ENCODE measurements around the gene INO80.

INO80 gene

DNA sequence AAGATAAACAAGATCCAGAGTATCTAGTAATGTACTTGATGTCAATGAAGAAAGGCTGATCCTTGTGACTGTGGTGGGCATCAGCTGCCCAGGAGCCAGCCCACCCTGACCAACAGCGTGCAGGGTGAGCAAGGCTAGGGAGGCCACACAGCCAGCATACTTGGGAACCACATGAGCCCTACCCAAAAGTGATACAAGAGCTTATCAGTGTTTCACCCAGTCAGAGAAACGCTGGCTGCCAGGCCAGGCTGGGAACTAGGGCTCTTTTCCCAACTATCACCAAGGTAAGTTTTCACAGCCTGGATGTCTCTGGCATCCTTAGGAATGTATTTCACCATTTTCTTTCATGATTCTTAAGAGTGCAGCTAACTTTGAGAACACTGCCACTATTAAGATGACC is 137.9 kb downstream of the INO80 start:
- TF ChIP-seq, protein P1, sequence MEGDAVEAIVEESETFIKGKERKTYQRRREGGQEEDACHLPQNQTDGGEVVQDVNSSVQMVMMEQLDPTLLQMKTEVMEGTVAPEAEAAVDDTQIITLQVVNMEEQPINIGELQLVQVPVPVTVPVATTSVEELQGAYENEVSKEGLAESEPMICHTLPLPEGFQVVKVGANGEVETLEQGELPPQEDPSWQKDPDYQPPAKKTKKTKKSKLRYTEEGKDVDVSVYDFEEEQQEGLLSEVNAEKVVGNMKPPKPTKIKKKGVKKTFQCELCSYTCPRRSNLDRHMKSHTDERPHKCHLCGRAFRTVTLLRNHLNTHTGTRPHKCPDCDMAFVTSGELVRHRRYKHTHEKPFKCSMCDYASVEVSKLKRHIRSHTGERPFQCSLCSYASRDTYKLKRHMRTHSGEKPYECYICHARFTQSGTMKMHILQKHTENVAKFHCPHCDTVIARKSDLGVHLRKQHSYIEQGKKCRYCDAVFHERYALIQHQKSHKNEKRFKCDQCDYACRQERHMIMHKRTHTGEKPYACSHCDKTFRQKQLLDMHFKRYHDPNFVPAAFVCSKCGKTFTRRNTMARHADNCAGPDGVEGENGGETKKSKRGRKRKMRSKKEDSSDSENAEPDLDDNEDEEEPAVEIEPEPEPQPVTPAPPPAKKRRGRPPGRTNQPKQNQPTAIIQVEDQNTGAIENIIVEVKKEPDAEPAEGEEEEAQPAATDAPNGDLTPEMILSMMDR (IDR thresholded peaks at IDR 0.05; ENCODE audit: extremely low read depth, missing control alignments): no peak

DNA sequence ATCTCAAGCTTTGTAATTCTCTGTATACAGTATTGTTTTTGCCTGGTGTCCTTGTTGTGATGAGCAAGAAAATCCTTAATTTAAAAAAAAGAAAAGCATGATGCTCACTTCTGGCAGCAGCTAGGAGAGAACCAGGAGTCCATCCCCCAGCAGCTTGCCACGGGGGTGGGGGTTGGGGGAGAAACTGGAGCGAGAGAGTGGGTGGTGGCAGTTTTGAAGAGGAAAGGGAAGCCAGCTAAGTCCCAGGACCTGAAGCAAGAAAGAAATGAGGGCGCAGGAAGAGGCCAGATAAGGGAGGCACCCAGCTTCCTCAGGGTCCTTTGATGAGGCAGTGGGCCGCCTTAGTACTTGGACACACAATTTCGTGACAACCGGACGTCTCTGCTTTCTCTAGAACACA is 139.3 kb downstream of the INO80 start:
- DNase-seq (ENCODE audit: low spot score): no peak

More for the DNA sequence above, 137.9 kb downstream of the INO80 start:
- no peak for DNase-seq (ENCODE audit: low spot score)

DNA sequence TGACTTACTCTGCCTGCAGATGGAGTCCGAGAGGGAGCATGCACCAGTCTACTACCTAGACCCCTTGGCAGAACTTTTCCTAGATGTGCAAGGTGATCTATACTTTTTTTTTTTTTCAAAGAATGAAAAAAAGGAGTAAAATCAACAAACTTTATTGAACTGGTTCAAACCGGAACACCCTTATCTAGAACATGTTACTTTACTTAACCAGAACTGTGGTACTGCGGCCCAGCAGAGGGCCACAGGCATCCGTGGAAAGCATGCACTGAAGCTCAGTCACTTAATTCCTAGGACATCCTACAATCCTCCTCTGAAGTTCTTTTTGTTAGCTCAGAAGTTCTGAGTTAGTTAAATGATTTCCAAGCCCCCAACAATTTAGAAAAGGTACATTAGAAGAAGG is 141.2 kb downstream of the INO80 start:
- DNase-seq (ENCODE audit: low spot score): no peak
- TF ChIP-seq, protein P1 (IDR thresholded peaks at IDR 0.05; ENCODE audit: extremely low read depth, missing control alignments): no peak

More for the DNA sequence above, 139.3 kb downstream of the INO80 start:
- TF ChIP-seq, protein P1 (IDR thresholded peaks at IDR 0.05; ENCODE audit: extremely low read depth, missing control alignments): no peak

DNA sequence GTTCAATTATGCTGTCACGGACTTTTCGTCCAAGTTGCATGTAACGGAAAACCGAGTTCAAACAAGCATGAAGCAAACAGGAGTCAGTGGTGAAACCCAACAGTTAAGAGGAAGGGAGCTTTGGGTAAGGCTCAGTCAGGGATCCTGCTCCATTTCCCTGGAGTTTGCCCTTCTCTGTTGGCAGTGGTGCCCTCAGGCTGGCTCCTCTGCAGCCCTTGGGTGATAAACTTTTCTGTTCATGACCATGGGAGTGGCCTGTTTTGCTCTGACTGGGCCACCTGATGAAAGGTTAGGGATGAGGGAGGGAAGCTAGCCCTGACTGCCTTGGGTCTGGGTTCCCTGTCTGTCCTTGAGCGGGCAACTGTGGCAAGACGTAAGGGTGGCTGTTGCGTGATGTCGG is 146.7 kb downstream of the INO80 start:
- TF ChIP-seq, protein P1 (IDR thresholded peaks at IDR 0.05; ENCODE audit: extremely low read depth, missing control alignments): no peak
- no peak for DNase-seq (ENCODE audit: low spot score)

DNA sequence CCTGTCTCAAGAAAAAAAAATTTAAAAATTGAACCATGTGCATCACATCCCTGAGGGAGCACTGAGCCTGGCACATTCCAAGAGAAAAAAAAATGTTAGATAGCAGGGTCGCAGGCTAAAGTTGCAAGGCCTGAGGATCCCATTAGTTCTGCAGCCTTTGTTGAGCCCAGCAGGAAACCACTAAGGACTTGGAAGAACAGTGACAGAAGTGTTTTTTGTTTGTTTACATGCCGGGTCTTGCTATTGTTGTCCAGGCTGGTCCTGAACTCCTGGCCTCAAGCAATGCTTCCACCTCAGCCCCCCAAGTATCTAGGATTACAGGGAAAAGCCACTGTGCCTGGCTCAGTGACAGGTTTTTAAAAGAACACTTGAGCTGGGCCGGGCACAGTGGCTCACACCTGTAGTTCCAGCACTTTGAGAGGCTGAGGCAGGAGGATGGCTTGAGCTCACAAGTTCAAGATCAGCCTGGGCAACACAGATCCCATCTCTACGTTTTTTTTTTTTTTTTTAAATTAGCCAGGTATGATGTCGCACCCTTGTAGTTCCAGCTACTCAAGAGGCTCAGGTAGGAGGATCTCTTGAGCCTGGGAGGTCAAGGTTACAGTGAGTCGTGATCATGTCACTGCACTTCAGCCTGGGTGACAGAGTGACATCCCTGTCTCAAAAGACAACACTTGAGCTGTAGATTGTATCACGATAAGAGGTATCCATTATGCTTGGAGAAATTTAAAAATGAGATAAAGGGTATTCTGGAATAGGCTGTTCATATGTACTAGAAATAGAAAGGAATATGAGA is 147.6 kb downstream of the INO80 start:
- DNase-seq (ENCODE audit: low spot score): no peak
- TF ChIP-seq, protein P1 (IDR thresholded peaks at IDR 0.05; ENCODE audit: extremely low read depth, missing control alignments): no peak

DNA sequence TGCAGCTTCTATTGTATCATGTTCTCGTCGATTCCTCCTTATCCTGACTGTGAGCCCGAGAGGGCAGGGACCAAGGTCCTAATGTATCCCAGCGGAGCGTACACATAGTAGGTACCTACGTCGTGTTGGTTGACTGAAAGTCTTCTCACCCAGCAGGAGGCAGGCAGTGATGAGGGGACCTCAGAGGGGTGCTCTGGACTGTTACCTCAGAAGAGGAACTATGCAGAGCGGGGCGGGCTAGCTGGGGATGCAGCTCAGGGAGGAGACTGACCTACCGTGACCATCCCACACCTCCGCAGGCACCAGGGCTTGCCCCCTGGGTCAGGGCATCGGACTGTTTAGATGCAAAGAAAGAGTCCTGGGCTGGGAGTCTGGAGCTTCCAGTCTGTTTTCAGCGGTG is 151.4 kb downstream of the INO80 start:
- no peak for DNase-seq (ENCODE audit: low spot score)
- TF ChIP-seq, protein P1 (IDR thresholded peaks at IDR 0.05; ENCODE audit: extremely low read depth, missing control alignments): no peak

DNA sequence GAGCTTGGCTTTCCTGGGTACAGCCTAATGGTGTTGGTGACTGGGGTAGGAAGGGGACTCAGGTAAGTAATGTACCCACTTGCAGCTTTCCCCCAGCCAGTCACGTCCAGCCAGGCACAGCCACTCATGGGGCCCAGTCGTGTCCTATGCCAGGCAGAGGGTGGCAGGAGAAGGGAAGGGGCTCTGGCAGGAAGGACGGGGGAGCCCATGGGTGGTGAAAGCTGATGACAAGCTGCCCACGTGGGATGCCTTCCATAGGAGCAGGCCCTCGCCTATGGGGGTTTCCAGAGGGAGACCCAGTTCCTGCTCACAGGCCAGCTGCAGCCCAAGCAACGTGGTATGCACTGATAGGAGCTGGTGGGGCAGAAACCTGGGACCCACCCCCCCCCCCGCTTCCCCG is 152.1 kb downstream of the INO80 start:
- TF ChIP-seq, protein P1 (IDR thresholded peaks at IDR 0.05; ENCODE audit: extremely low read depth, missing control alignments): no peak
- no peak for DNase-seq (ENCODE audit: low spot score)
